ENCODE data around the gene LDB2.
A peak's percentile ranks its signal among the peaks of the same experiment; 100 is the strongest.

LDB2 gene

GRCh38 chr4:16655111-16655510 lies 243.3 kb downstream of the LDB2 start:
- DNase-seq (ENCODE audit: low spot score): no peak
- no peak overlapping the region for H3K4me3 ChIP-seq
- no peak for TF ChIP-seq CTCF (IDR thresholded peaks at IDR 0.05)
- no peak overlapping the region for H3K27ac ChIP-seq

- Histone ChIP-seq H3K27ac (no peak overlapping the region), H3K4me3 (peak overlapping the region; percentile 6)
- no peak for TF ChIP-seq CTCF (IDR thresholded peaks at IDR 0.05)
- no peak for DNase-seq (ENCODE audit: low spot score)
Measured at GRCh38 chr4:16652732-16653305, 245.6 kb downstream of the LDB2 start.

GRCh38 chr4:16646459-16646858 lies 252.0 kb downstream of the LDB2 start:
- Histone ChIP-seq H3K27ac (no peak overlapping the region), H3K4me3 (no peak overlapping the region)
- TF ChIP-seq CTCF (IDR thresholded peaks at IDR 0.05): no peak
- no peak for DNase-seq (ENCODE audit: low spot score)

GRCh38 chr4:16643893-16644292 lies 254.6 kb downstream of the LDB2 start:
- Histone ChIP-seq H3K4me3 (no peak overlapping the region), H3K27ac (no peak overlapping the region)
- no peak for TF ChIP-seq CTCF (IDR thresholded peaks at IDR 0.05)

GRCh38 chr4:16642897-16643296 lies 255.5 kb downstream of the LDB2 start:
- no peak overlapping the region for H3K4me3 ChIP-seq
- H3K27ac ChIP-seq: no peak overlapping the region
- TF ChIP-seq CTCF (IDR thresholded peaks at IDR 0.05): no peak
- DNase-seq (ENCODE audit: low spot score): no peak

More at GRCh38 chr4:16643893-16644292, 254.6 kb downstream of the LDB2 start:
- no peak for DNase-seq (ENCODE audit: low spot score)

- no peak for DNase-seq (ENCODE audit: low spot score)
- Histone ChIP-seq H3K27ac (no peak overlapping the region), H3K4me3 (no peak overlapping the region)
- no peak for TF ChIP-seq CTCF (IDR thresholded peaks at IDR 0.05)
Measured at GRCh38 chr4:16641971-16642370, 256.5 kb downstream of the LDB2 start.

- Histone ChIP-seq H3K4me3 (no peak overlapping the region), H3K27ac (no peak overlapping the region)
- DNase-seq (ENCODE audit: low spot score): no peak
- no peak for TF ChIP-seq CTCF (IDR thresholded peaks at IDR 0.05)
Measured at GRCh38 chr4:16636912-16637630, 261.4 kb downstream of the LDB2 start.
